Subcutaneous adipose tissue (tissue), 4 donors: ENCODE data around the gene CORO2B. TPM values are rescaled to one million over a fixed set of nuclear protein-coding genes. Genes with fewer than 3 reads are reported as not detected.

Source experiments
- total RNA-seq, 4 donors: library from RNA; depleted of rRNA; stranded (reverse); fragments of >200 nt; gene quantifications; one replicate each; pipeline ENCODE4 v1.1.0, GENCODE V29; 2016
- TF ChIP-seq, protein P1 (sequence below): fragments of 450-650 bp; IDR thresholded peaks from one replicate; pipeline ENCODE4 v1.5.1; 2016; ENCODE audit warnings: low read depth, mild to moderate bottlenecking, control low read depth, antibody characterized with exemption, moderate library complexity

Gene CORO2B
- total RNA-seq, 4 donors from 2014 or later = 5.4 to 15.3 (median 9.7) TPM

DNA sequence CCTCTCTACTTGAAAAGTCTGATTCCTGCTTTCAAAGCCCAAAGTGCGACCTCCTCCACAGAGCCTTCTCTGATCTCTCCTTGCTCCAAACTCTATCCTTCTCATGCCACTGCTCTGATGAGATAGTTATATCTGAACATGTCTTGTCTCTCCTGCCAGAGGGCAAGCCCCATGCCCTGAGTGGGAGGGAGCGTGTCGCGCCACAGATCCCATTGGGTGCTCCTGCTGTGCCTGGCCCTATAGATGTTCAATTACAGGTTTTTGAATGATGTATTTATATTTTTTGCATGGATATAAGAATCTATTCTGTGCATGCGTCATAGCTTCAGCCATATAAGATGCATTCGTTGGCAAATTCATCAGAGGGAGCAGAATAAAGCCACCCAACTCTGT lies 20.4 kb downstream of the CORO2B start:
- TF ChIP-seq, protein P1, sequence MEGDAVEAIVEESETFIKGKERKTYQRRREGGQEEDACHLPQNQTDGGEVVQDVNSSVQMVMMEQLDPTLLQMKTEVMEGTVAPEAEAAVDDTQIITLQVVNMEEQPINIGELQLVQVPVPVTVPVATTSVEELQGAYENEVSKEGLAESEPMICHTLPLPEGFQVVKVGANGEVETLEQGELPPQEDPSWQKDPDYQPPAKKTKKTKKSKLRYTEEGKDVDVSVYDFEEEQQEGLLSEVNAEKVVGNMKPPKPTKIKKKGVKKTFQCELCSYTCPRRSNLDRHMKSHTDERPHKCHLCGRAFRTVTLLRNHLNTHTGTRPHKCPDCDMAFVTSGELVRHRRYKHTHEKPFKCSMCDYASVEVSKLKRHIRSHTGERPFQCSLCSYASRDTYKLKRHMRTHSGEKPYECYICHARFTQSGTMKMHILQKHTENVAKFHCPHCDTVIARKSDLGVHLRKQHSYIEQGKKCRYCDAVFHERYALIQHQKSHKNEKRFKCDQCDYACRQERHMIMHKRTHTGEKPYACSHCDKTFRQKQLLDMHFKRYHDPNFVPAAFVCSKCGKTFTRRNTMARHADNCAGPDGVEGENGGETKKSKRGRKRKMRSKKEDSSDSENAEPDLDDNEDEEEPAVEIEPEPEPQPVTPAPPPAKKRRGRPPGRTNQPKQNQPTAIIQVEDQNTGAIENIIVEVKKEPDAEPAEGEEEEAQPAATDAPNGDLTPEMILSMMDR = no peak

DNA sequence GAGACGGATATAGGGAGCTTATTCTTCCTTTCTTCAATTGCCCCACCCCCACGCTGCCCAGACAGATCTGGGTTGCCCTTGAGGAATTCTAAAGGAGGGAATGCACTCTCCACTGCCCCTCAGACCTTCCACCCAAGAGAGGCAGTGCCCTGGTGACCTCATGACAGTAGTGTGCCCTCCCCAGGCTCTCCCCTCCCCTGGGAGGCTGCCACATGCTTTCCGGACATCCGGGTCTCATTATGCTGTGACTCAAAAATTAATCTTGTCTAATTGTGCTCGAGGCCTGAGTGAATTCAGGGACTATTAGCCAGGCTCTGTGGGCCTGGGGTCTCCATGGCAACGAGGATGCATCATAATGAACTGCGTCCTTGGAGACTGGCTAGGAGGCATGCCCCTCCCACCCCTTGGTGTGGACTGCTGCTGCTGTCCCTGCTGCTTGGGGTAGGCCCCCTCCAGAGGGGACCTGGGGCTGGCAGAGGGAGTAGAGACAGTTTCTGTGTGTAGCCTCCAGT lies 20.8 kb downstream of the CORO2B start:
- TF ChIP-seq, protein P1 = no peak

DNA sequence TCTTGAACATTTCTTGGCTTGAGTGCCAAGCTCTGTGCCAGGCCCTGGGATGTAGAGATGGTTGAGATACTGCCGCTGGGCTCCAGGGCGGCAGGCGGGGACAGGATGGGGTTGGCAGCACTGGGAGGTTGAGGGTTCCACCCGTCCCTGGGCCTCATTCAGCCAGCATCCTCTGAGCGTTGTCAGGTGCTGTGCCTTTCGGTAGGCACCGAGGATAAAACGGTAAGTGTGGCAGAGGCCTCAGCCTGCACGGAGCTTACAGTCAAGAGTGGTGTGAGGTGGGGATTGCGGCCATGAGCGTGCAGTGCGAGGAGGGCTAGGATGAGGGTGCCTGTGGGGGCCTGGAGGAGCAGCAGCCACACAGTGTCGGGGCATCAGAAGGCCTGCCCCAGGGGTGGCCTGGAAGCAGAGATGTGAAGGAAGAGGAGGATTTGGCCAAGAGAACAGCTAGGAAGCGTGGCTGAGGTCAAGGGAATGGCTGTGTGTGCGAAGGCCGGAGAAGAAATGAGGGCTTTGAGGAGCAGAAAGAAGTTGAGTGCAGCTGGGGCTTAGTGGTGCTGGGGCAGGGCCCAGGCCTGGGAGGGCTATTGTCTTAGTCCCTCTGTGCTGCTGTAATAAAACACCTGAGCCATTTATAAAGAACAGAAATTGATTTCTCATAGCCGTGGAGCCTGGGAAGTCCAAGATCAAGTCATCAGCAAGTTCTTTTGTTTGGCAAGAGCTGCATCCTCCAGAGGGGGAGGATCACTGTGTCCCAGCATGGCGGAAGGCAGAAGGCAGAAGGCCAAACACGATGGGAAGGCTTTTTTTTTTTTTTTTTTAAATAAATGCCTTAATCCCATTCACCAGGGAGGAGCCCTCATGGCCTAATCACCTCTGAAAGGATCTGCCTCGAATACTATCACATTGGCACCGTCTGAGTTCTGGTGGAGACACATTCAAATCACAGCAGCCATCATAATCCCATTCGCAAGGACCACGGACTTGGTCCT lies 22.7 kb downstream of the CORO2B start:
- TF ChIP-seq, protein P1 = no peak

DNA sequence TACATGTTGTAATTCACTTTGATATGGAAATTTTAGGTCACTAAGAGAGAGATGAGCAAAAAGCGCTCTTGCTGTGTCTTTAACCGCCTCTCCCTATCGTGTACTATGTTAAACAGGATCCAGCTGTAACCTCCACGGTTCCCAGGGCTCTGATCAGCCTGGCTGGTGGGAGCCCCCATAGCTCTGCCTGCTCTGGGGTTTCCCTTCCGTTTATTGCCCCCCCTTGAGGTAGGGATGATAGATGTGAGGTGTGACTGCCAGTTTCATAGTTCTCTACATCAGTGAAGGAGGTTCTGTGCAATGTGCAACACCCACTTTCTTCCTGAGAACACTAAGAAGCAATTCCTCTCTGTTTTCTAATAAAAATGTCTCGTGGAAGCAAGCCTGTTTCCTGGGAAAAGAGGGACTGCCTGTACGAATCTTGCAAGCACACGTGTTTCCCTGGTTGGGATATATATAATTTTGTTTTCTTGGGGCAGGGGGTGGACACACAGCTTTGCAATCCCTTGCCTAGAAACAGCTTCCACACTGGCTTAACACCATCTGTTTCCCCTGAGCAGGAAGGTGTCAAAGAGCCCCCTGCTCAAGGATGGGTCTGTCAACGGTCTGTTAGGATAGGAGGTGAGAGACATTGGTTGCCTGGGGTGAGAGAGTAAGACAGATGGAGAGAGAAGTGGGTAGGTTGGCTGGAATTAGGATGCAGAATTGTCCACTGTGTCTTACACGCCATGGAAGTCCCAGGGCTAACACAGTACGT lies 23.8 kb downstream of the CORO2B start:
- TF ChIP-seq, protein P1 = no peak

DNA sequence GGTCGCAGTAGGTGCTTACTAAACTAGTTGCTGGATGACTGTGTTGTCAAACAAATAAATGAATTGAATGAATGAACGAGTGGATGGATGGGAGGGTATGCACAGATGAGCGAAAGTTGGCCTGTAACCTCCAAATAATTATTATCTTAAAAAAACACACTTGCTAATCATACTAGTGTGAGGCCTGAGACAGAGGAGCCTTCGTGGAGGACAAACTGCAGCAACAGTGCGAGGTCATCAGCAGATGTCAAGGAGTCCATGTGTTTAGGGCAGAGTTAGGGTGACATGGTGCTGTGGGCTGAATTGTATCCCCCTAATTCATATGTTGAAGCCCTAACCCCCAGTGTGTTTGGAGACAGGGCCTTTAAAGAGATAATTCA lies 24.4 kb downstream of the CORO2B start:
- TF ChIP-seq, protein P1 = no peak

DNA sequence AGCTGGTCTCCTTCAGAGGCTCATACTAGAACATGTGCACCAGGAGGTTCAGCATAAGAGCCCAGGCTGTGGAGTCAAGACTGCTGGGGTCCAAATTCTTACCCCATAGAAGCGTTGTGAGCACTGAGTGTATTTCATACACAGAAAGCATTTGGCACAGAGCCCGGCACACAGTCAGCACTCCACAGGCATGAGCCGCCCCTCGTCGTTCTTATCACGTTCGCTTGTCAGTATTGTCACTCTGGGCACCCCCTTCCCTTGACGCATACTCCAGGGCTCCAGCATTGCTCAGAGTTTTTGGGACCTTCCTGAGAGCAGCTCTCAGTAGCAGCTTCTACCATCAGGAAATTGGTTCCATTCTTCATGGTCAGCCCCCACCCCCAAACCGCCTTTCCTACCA lies 25.2 kb downstream of the CORO2B start:
- TF ChIP-seq, protein P1 = no peak

DNA sequence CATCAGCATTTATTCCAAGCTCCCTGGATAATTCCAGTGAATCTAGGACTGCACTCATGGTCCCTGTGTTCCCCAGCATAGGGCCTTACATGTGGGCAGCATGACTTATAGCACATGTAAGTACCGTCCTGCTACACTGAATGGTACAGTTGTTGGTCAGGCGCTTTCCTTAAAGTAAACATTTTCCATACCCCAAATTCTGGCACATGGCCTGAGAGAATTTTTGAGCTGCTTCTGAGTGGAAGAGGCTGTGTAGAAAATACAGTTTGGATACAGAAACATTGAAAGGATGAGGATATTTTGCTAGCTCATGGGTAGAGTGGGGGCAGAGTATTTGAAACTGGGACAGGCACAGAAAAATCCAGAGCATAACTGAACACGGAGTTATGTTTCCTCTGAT lies 27.6 kb downstream of the CORO2B start:
- TF ChIP-seq, protein P1 = no peak
